ENCODE results near the gene CDKN2AIP. TPM values are rescaled to one million over a fixed set of nuclear protein-coding genes. Genes with fewer than 3 reads are reported as not detected.

The CDKN2AIP gene
- total RNA-seq, 1 experiment from 2014 or later = 24.0 TPM

DNA sequence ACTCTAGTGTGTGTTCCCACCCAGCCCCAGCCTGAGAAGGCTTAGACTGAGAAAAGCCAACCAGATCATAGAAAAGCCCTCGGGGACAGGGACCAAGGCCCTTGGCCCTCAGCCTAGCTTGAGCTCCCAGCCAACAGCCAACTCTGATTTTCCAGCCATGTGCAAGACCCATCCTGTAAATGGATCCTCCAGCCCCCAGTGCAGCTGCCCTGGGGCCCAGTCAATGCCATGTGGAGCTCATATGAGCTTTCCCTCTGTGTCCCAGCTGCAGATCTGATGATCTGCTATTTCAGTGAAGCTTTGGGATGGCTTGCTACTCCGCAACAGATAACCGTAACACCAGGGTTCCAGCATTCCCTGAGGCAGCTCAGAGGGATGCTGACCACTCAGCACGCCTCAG, 40.5 kb upstream of the CDKN2AIP start:
- Histone ChIP-seq H3K4ac (ENCODE audit: low read depth, low read length) (no peak overlapping the region), H2BK5ac (ENCODE audit: insufficient read length, low read length) (no peak overlapping the region), H3K4me2 (ENCODE audit: insufficient read depth, insufficient read length, low read length) (no peak overlapping the region), H3K4me1 (ENCODE audit: insufficient read depth, low read length) (no peaks in the 10 kb centered on the region; the same call in 1 of the 2 replicates), H4K91ac (ENCODE audit: insufficient read length, low read depth, low read length) (no peak overlapping the region), H2BK120ac (ENCODE audit: low read depth, low read length, poor library complexity, severe bottlenecking) (no peak overlapping the region), H4K5ac (ENCODE audit: insufficient read length, low read depth, low read length) (no peak overlapping the region), H3K56ac (ENCODE audit: insufficient read length, low read depth, low read length) (no peak overlapping the region), H3K9me3 (ENCODE audit: control insufficient read depth, low read depth, low read length) (no peaks in the 10 kb centered on the region), H2BK15ac (ENCODE audit: low read depth, low read length) (no peak overlapping the region), H4K8ac (replicated peaks; ENCODE audit: insufficient read length, low read depth, low read length) (no peak overlapping the region), H2AFZ (ENCODE audit: low read length) (no peak overlapping the region), H3K14ac (ENCODE audit: insufficient read depth, low read length) (no peak overlapping the region), H3K27me3 (ENCODE audit: insufficient read depth, low read length) (no peaks in the 10 kb centered on the region), H2BK20ac (ENCODE audit: low read depth, low read length, poor library complexity, severe bottlenecking) (no peak overlapping the region), H3K27ac (ENCODE audit: insufficient read length, low read depth, low read length) (no peak overlapping the region), H3K9ac (ENCODE audit: extremely low read depth, insufficient read length, low read length) (no peak overlapping the region), H3K79me1 (ENCODE audit: insufficient read depth, low read depth, low read length, poor library complexity, severe bottlenecking) (no peaks in the 10 kb centered on the region), H2AK5ac (ENCODE audit: insufficient read length, low read length) (no peak overlapping the region), H4K20me1 (ENCODE audit: control insufficient read depth, insufficient read depth, insufficient read length) (no peaks in the 10 kb centered on the region), H3K79me2 (ENCODE audit: insufficient read depth, low read length) (no peaks in the 10 kb centered on the region), H3K23ac (ENCODE audit: insufficient read length, low read depth, low read length) (no peak overlapping the region), H3K18ac (ENCODE audit: insufficient read length, low read depth, low read length) (no peak overlapping the region), H3T11ph (ENCODE audit: low read length) (no peak overlapping the region), H2BK12ac (ENCODE audit: insufficient read length, low read depth, low read length) (no peak overlapping the region), H3K23me2 (ENCODE audit: insufficient read length, low read depth, low read length, poor library complexity, severe bottlenecking) (no peaks in the 10 kb centered on the region)
- Mint-ChIP-seq H3K4me1 (peaks cover 13 to 16% of the 10 kb centered on the region in 2 experiments), H3K27me3 (ENCODE audit: low read depth) (peaks cover 23% of the 10 kb centered on the region), H3K4me3 (no peak overlapping the region; a peak in 1 of 5 replicates), H3K9me3 (no peaks in the 10 kb centered on the region), H3K27ac (no peak overlapping the region), H3K36me3 (ENCODE audit: insufficient read depth in 1 of 3, low read depth in 3 of 3) (no peaks in the 10 kb centered on the region)
- no peak for DNase-seq
- no CpG with 5 or more reads among the region's 4 CpGs for WGBS (ENCODE audit: extremely low coverage, insufficient read length, low lambda C conversion rate)
- TF ChIP-seq, protein P1, sequence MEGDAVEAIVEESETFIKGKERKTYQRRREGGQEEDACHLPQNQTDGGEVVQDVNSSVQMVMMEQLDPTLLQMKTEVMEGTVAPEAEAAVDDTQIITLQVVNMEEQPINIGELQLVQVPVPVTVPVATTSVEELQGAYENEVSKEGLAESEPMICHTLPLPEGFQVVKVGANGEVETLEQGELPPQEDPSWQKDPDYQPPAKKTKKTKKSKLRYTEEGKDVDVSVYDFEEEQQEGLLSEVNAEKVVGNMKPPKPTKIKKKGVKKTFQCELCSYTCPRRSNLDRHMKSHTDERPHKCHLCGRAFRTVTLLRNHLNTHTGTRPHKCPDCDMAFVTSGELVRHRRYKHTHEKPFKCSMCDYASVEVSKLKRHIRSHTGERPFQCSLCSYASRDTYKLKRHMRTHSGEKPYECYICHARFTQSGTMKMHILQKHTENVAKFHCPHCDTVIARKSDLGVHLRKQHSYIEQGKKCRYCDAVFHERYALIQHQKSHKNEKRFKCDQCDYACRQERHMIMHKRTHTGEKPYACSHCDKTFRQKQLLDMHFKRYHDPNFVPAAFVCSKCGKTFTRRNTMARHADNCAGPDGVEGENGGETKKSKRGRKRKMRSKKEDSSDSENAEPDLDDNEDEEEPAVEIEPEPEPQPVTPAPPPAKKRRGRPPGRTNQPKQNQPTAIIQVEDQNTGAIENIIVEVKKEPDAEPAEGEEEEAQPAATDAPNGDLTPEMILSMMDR (conservative IDR thresholded peaks at IDR 0.05) = no peak

Measured in H9 (cell line).